HEK293 (cell line): ENCODE data around the gene MAP3K14.

Experiments
- CTCF ChIP-seq: fragments of 450-650 bp; formaldehyde crosslinking; IDR thresholded peaks from 2 replicates; pipeline ENCODE4 v1.5.1; 2016; ENCODE audit warnings: missing biosample characterization, missing genetic modification characterization
- ELK4 ChIP-seq: IDR thresholded peaks from 2 replicates; pipeline ENCODE4 v1.6.1; 2011; ENCODE audit warnings: mild to moderate bottlenecking, low read depth, low read length, borderline replicate concordance
- GLI2 ChIP-seq: fragments of 450-650 bp; formaldehyde crosslinking; IDR thresholded peaks from 2 replicates; pipeline ENCODE4; 2017; ENCODE audit warnings: missing biosample characterization, missing genetic modification characterization, low read depth, borderline replicate concordance
- HOXC10 ChIP-seq: sonication (generic); formaldehyde crosslinking; IDR thresholded peaks from 2 replicates; pipeline ENCODE4 v1.8.1; 2023; ENCODE audit warnings: mild to moderate bottlenecking, missing genetic modification reagents
- OSR2 ChIP-seq: fragments of 450-650 bp; formaldehyde crosslinking; IDR thresholded peaks from 2 replicates; pipeline ENCODE4 v1.5.1; 2016; ENCODE audit warnings: missing biosample characterization, missing genetic modification characterization
- PRDM1 ChIP-seq: fragments of 450-650 bp; formaldehyde crosslinking; IDR thresholded peaks from 2 replicates; pipeline ENCODE4; 2016; ENCODE audit warnings: missing biosample characterization, missing genetic modification characterization
- PRDM10 ChIP-seq: fragments of 450-650 bp; formaldehyde crosslinking; IDR thresholded peaks from 2 replicates; pipeline ENCODE4 v1.5.1; 2016; ENCODE audit warnings: missing biosample characterization, missing genetic modification characterization
- SALL2 ChIP-seq: fragments of 450-650 bp; formaldehyde crosslinking; IDR thresholded peaks from 2 replicates; pipeline ENCODE4 v1.5.0; 2017; ENCODE audit warnings: missing biosample characterization, mild to moderate bottlenecking, missing genetic modification characterization, borderline replicate concordance
- ZBTB1 ChIP-seq: fragments of 450-650 bp; formaldehyde crosslinking; IDR thresholded peaks from 2 replicates; pipeline ENCODE4 v1.5.1; 2016; ENCODE audit warnings: missing biosample characterization, missing genetic modification characterization
- ZBTB17 ChIP-seq: fragments of 450-650 bp; formaldehyde crosslinking; IDR thresholded peaks from 2 replicates; pipeline ENCODE4 v1.5.1; 2016; ENCODE audit warnings: missing biosample characterization, missing genetic modification characterization
- ZBTB8A ChIP-seq: fragments of 450-650 bp; formaldehyde crosslinking; IDR thresholded peaks from 2 replicates; pipeline ENCODE4 v1.5.1; 2016; ENCODE audit warnings: missing biosample characterization, missing genetic modification characterization
- ZEB2 ChIP-seq: fragments of 450-650 bp; formaldehyde crosslinking; IDR thresholded peaks from 2 replicates; pipeline ENCODE4 v1.5.1; 2016; ENCODE audit warnings: missing biosample characterization, missing genetic modification characterization
- ZNF112 ChIP-seq: fragments of 450-650 bp; formaldehyde crosslinking; IDR thresholded peaks from 2 replicates; pipeline ENCODE4 v1.5.0; 2017; ENCODE audit warnings: missing biosample characterization, missing genetic modification characterization
- ZNF133 ChIP-seq: fragments of 450-650 bp; formaldehyde crosslinking; IDR thresholded peaks from 2 replicates; pipeline ENCODE4 v1.5.1; 2016; ENCODE audit warnings: missing biosample characterization, missing genetic modification characterization
- ZNF175 ChIP-seq: fragments of 450-650 bp; formaldehyde crosslinking; IDR thresholded peaks from 2 replicates; pipeline ENCODE4 v1.5.1; 2016; ENCODE audit warnings: missing biosample characterization, missing genetic modification characterization
- ZNF184 ChIP-seq: fragments of 450-650 bp; IDR thresholded peaks from 2 replicates; pipeline ENCODE4 v1.5.1; 2018; ENCODE audit warnings: missing biosample characterization, mild to moderate bottlenecking, missing genetic modification characterization
- ZNF211 ChIP-seq: fragments of 450-650 bp; formaldehyde crosslinking; IDR thresholded peaks from 2 replicates; pipeline ENCODE4 v1.5.1; 2016; ENCODE audit warnings: low read depth, missing biosample characterization, missing genetic modification characterization
- ZNF223 ChIP-seq: fragments of 450-650 bp; formaldehyde crosslinking; IDR thresholded peaks from 2 replicates; pipeline ENCODE4 v1.5.1; 2016; ENCODE audit warnings: missing biosample characterization, missing genetic modification characterization
- ZNF23 ChIP-seq: fragments of 450-650 bp; formaldehyde crosslinking; IDR thresholded peaks from 2 replicates; pipeline ENCODE4 v1.5.1; 2016; ENCODE audit warnings: missing biosample characterization, missing genetic modification characterization, borderline replicate concordance
- ZNF239 ChIP-seq: fragments of 450-650 bp; formaldehyde crosslinking; IDR thresholded peaks from 2 replicates; pipeline ENCODE4 v1.5.1; 2016; ENCODE audit warnings: missing biosample characterization, missing genetic modification characterization
- ZNF248 ChIP-seq: fragments of 450-650 bp; formaldehyde crosslinking; IDR thresholded peaks from 2 replicates; pipeline ENCODE4 v1.5.1; 2017; ENCODE audit warnings: missing biosample characterization, missing genetic modification characterization
- ZNF311 ChIP-seq: fragments of 450-650 bp; formaldehyde crosslinking; IDR thresholded peaks from 2 replicates; pipeline ENCODE4 v1.5.1; 2017; ENCODE audit warnings: missing biosample characterization, missing genetic modification characterization, borderline replicate concordance
- ZNF341 ChIP-seq: fragments of 450-650 bp; formaldehyde crosslinking; IDR thresholded peaks from 2 replicates; pipeline ENCODE4; 2016; ENCODE audit warnings: low read depth, missing biosample characterization, missing genetic modification characterization
- ZNF366 ChIP-seq: fragments of 450-650 bp; formaldehyde crosslinking; conservative IDR thresholded peaks from 2 replicates; pipeline ENCODE4 v1.5.1; 2016; ENCODE audit warnings: missing biosample characterization, missing genetic modification characterization
- ZNF37A ChIP-seq: fragments of 450-650 bp; IDR thresholded peaks from 2 replicates; pipeline ENCODE4 v1.5.1; 2018; ENCODE audit warnings: missing biosample characterization, missing genetic modification characterization
- ZNF391 ChIP-seq: fragments of 450-650 bp; formaldehyde crosslinking; IDR thresholded peaks from 2 replicates; pipeline ENCODE4 v1.5.1; 2016; ENCODE audit warnings: low read depth, missing biosample characterization, missing genetic modification characterization, borderline replicate concordance
- ZNF404 ChIP-seq: fragments of 450-650 bp; formaldehyde crosslinking; IDR thresholded peaks from 2 replicates; pipeline ENCODE4 v1.5.1; 2017; ENCODE audit warnings: missing biosample characterization, missing genetic modification characterization
- ZNF521 ChIP-seq: fragments of 450-650 bp; formaldehyde crosslinking; IDR thresholded peaks from 2 replicates; pipeline ENCODE4 v1.5.1; 2017; ENCODE audit warnings: missing biosample characterization, mild to moderate bottlenecking, missing genetic modification characterization
- ZNF530 ChIP-seq: fragments of 450-650 bp; formaldehyde crosslinking; IDR thresholded peaks from 2 replicates; pipeline ENCODE4 v1.5.1; 2016; ENCODE audit warnings: low read depth, missing biosample characterization, missing genetic modification characterization
- ZNF571 ChIP-seq: fragments of 450-650 bp; formaldehyde crosslinking; IDR thresholded peaks from 2 replicates; pipeline ENCODE4 v1.5.0; 2017; ENCODE audit warnings: missing biosample characterization, missing genetic modification characterization
- ZNF585B ChIP-seq: fragments of 450-650 bp; formaldehyde crosslinking; IDR thresholded peaks from 2 replicates; pipeline ENCODE4 v1.5.1; 2016; ENCODE audit warnings: missing biosample characterization, missing genetic modification characterization
- ZNF600 ChIP-seq: fragments of 450-650 bp; formaldehyde crosslinking; IDR thresholded peaks from 2 replicates; pipeline ENCODE4 v1.5.1; 2016; ENCODE audit warnings: missing biosample characterization, missing genetic modification characterization
- ZNF610 ChIP-seq: fragments of 450-650 bp; formaldehyde crosslinking; IDR thresholded peaks from 2 replicates; pipeline ENCODE4 v1.5.1; 2016; ENCODE audit warnings: missing biosample characterization, missing genetic modification characterization, borderline replicate concordance
- ZNF639 ChIP-seq: fragments of 450-650 bp; formaldehyde crosslinking; IDR thresholded peaks from 2 replicates; pipeline ENCODE4 v1.5.1; 2016; ENCODE audit warnings: missing biosample characterization, missing genetic modification characterization
- ZNF830 ChIP-seq: fragments of 450-650 bp; IDR thresholded peaks from 2 replicates; pipeline ENCODE4 v1.5.0; 2018; ENCODE audit warnings: missing biosample characterization, missing genetic modification characterization, low read depth, mild to moderate bottlenecking, moderate library complexity

MAP3K14 gene

GRCh38 chr17:45247429-45248131, 69.2 kb downstream of the MAP3K14 start (continued):
- TF ChIP-seq ZBTB1 (peak; percentile 79; the same call in 1 of the 2 replicates), ZNF211 (tag by site-specific recombination) (no peak), ZNF830 (tag by site-specific recombination) (no peak), HOXC10 (no peak), ZNF311 (no peak), ZNF530 (tag by site-specific recombination) (no peak), GLI2 (tag by site-specific recombination) (no peak), ZNF133 (no peak), ZNF341 (tag by site-specific recombination) (peak; percentile 94), OSR2 (tag by site-specific recombination) (no peak), ZNF391 (tag by site-specific recombination) (peak; percentile 70; the same call in 1 of the 2 replicates), ZNF248 (tag by site-specific recombination) (no peak), ZNF639 (peak; percentile 73), CTCF (tag by site-specific recombination) (no peak; the same call in 1 of the 2 replicates), ZNF175 (tag by site-specific recombination) (no peak), PRDM10 (tag by site-specific recombination) (peak; percentile 95), PRDM1 (tag by site-specific recombination) (peak; percentile 13; the same call in 1 of the 2 replicates), ZNF223 (tag by site-specific recombination) (peak; percentile 86), ZNF184 (tag by site-specific recombination) (peak; percentile 10; the same call in 1 of the 2 replicates), ZNF521 (tag by site-specific recombination) (no peak), ZNF585B (no peak), ZEB2 (tag by site-specific recombination) (peak; percentile 90), ZNF571 (tag by site-specific recombination) (no peak), ZNF610 (tag by site-specific recombination) (0 out of 2 replicates have a peak, but pooled peaks have one; percentile 22), ZNF366 (tag by site-specific recombination) (peak; percentile 95), ZNF23 (tag by site-specific recombination) (no peak), ZNF404 (tag by site-specific recombination) (no peak), ZNF239 (tag by site-specific recombination) (no peak), ZBTB8A (tag by site-specific recombination) (peak; percentile 99), ZNF37A (tag by site-specific recombination) (no peak), ZBTB17 (tag by site-specific recombination) (peak; percentile 56), ZNF600 (tag by site-specific recombination) (peak; percentile 46; the same call in 1 of the 2 replicates), ELK4 (no peak), SALL2 (tag by site-specific recombination) (no peak), ZNF112 (tag by site-specific recombination) (no peak)
